Keratinocyte (primary cell): ENCODE measurements around the gene CPNE4. TPM values are rescaled to one million over a fixed set of nuclear protein-coding genes. Genes with fewer than 3 reads are reported as not detected.

Experiments used
- DNase-seq: peaks from one replicate; pipeline ENCODE4 v3.0.0-alpha.2; 2011; ENCODE audit warnings: low read depth, missing footprints, low spot score
- FAIRE-seq: peaks from 2 replicates; lab custom pipeline; 2011; peaks lifted over from hg19 to GRCh38; lab: Jason Lieb, UNC
- H2AFZ ChIP-seq: 2 replicates; pipeline ENCODE4 v1.6.0; 2012; ENCODE audit warnings: low read length, control low read depth, inconsistent platforms; ENCODE audit not compliant: control insufficient read depth
- H3K27ac ChIP-seq: 2 replicates; pipeline ENCODE4 v1.5.1; 2011; ENCODE audit warnings: low read length; ENCODE audit not compliant: control insufficient read depth, insufficient read depth
- H3K27me3 ChIP-seq: 3 replicates; pipeline ENCODE4 v1.6.0; 2011; ENCODE audit warnings: low read length; ENCODE audit not compliant: control insufficient read depth, insufficient read depth; ENCODE audit errors: extremely low read depth
- H3K36me3 ChIP-seq, 2 experiments: 2 replicates in 1 of 2; 3 replicates in 1 of 2; pipeline ENCODE4 v1.5.1; 2011; ENCODE audit warnings: low read length in 2 of 2, mild to moderate bottlenecking in 1 of 2; ENCODE audit not compliant: control insufficient read depth in 2 of 2, insufficient read depth in 2 of 2; ENCODE audit errors: extremely low read depth in 1 of 2
- H3K4me1 ChIP-seq: 3 replicates; pipeline ENCODE4 v1.5.1; 2011; ENCODE audit warnings: low read length; ENCODE audit not compliant: control insufficient read depth, insufficient read depth; ENCODE audit errors: extremely low read depth
- H3K4me2 ChIP-seq: 3 replicates; pipeline ENCODE4 v1.6.0; 2011; ENCODE audit warnings: low read depth, low read length; ENCODE audit not compliant: control insufficient read depth, insufficient read depth; ENCODE audit errors: extremely low read depth
- H3K4me3 ChIP-seq, 3 experiments: fragments of 200-600 bp in 1 of 3; sonication (generic) in 1 of 3; 2 replicates in 2 of 3; 3 replicates in 1 of 3; pipeline ENCODE4 v1.5.1; 2011 to 2016; ENCODE audit warnings: low read length in 3 of 3, mild to moderate bottlenecking in 3 of 3, control low read depth in 2 of 3, inconsistent platforms in 1 of 3, low read depth in 1 of 3, mixed read lengths in 1 of 3, mixed run types in 1 of 3, moderate library complexity in 1 of 3; ENCODE audit not compliant: control insufficient read depth in 2 of 3, insufficient read depth in 2 of 3; ENCODE audit errors: extremely low read depth in 1 of 3
- H3K79me2 ChIP-seq: 2 replicates; pipeline ENCODE4 v1.6.0; 2012; ENCODE audit warnings: low read length; ENCODE audit not compliant: control insufficient read depth, insufficient read depth
- H3K9ac ChIP-seq: 3 replicates; pipeline ENCODE4 v1.6.0; 2011; ENCODE audit warnings: low read length; ENCODE audit not compliant: control insufficient read depth, insufficient read depth; ENCODE audit errors: extremely low read depth
- H3K9me1 ChIP-seq: 3 replicates; pipeline ENCODE4 v1.6.0; 2011; ENCODE audit warnings: low read length; ENCODE audit not compliant: control insufficient read depth, insufficient read depth; ENCODE audit errors: extremely low read depth
- H3K9me3 ChIP-seq: 2 replicates; pipeline ENCODE4 v1.5.1; 2012; ENCODE audit warnings: low read depth, low read length; ENCODE audit not compliant: control insufficient read depth
- H4K20me1 ChIP-seq: 3 replicates; pipeline ENCODE4 v1.6.0; 2011; ENCODE audit warnings: low read length; ENCODE audit not compliant: control insufficient read depth, insufficient read depth; ENCODE audit errors: extremely low read depth
- EZH2 ChIP-seq: IDR thresholded peaks from one replicate; pipeline ENCODE4 v1.6.1; 2012; ENCODE audit warnings: inconsistent platforms, mild to moderate bottlenecking, low read length, moderate library complexity
- dilution Hi-C: fragments of 300-500 bp; cut with MboI; formaldehyde crosslinking; loops from one replicate; pipeline ENCODE4 v1.7.0; 2020; ENCODE audit warnings: low sequenced_read_pairs; ENCODE audit not compliant: extremely low pct_ligation_motif_present
- polyA plus RNA-seq, 5 experiments: library from polyadenylated mRNA; depleted of rRNA in 3 of 5; stranded (reverse) in 3 of 5; stranded (forward) in 1 of 5; unstranded in 1 of 5; fragments of >200 nt; gene quantifications; 1 replicate in 1 of 5; 2 replicates in 3 of 5; 3 replicates in 1 of 5; pipeline versions ENCODE4 v1.2.1 to v1.2.3, GENCODE V29; 2011 to 2012; ENCODE audit warnings: missing spikeins in 2 of 5, low read depth in 1 of 5, low replicate concordance in 1 of 5
- TF ChIP-seq, protein P1 (sequence below), 3 experiments: IDR thresholded peaks in 1 of 3; conservative IDR thresholded peaks in 1 of 3; optimal IDR thresholded peaks in 1 of 3; 2 replicates in 2 of 3; 3 replicates in 1 of 3; pipeline versions ENCODE3 to v1.5.1; 2011; ENCODE audit warnings: low read length in 3 of 3, mild to moderate bottlenecking in 3 of 3, moderate library complexity in 2 of 3, control low read depth in 1 of 3, inconsistent platforms in 1 of 3; ENCODE audit not compliant: insufficient read depth in 2 of 3; ENCODE audit errors: extremely low read depth in 1 of 3

The CPNE4 gene
- polyA plus RNA-seq, 1 donor (not counting 4 experiments of a cell fraction or from before 2014, with no cell fraction given), result 0.08 TPM

DNA sequence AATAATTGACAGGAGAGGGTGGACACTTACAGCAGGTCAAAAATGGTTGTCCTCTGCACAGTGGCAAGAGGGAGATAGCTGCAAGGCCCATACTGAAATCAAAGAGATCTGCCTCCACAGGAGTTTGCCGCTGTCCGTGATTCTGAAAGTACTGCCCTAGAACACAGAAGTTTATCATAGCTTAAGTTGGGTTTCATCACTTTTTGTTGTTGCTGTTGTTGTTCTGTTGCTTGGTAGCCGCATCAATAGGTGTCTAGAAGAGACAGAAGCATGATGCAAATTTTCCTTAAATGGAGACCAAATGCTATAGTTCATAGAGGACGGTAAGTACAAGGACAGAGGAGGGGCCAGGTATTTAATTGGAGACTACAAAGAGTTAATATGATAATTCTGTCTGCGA is 412.1 kb downstream of the CPNE4 start:
- no peaks in the 10 kb centered on the region for H4K20me1 ChIP-seq
- H3K27me3 ChIP-seq, result no peaks in the 10 kb centered on the region
- H3K9me3 ChIP-seq, result no peaks in the 10 kb centered on the region
- H3K36me3 ChIP-seq, result no peaks in the 10 kb centered on the region
- no peaks in the 10 kb centered on the region for H3K9me1 ChIP-seq
- no peak overlapping the region for H3K27ac ChIP-seq
- no peak overlapping the region for H3K9ac ChIP-seq
- no peak overlapping the region for H3K4me2 ChIP-seq
- H3K4me3 ChIP-seq, result no peak overlapping the region
- H3K79me2 ChIP-seq, result no peaks in the 10 kb centered on the region
- no peak overlapping the region for H2AFZ ChIP-seq
- no peak for TF ChIP-seq EZH2
- TF ChIP-seq, protein P1, sequence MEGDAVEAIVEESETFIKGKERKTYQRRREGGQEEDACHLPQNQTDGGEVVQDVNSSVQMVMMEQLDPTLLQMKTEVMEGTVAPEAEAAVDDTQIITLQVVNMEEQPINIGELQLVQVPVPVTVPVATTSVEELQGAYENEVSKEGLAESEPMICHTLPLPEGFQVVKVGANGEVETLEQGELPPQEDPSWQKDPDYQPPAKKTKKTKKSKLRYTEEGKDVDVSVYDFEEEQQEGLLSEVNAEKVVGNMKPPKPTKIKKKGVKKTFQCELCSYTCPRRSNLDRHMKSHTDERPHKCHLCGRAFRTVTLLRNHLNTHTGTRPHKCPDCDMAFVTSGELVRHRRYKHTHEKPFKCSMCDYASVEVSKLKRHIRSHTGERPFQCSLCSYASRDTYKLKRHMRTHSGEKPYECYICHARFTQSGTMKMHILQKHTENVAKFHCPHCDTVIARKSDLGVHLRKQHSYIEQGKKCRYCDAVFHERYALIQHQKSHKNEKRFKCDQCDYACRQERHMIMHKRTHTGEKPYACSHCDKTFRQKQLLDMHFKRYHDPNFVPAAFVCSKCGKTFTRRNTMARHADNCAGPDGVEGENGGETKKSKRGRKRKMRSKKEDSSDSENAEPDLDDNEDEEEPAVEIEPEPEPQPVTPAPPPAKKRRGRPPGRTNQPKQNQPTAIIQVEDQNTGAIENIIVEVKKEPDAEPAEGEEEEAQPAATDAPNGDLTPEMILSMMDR (optimal IDR thresholded peaks at IDR 0.05 in 1 of 3, IDR thresholded peaks at IDR 0.05 in 1 of 3, conservative IDR thresholded peaks at IDR 0.05 in 1 of 3; ENCODE audit: extremely low read depth in 1 of 3, insufficient read depth in 2 of 3, low read length in 3 of 3), result no peak
- dilution Hi-C loops, result no loop called here
- DNase-seq (no peak), FAIRE-seq (no peak)
- no peaks in the 10 kb centered on the region for H3K4me1 ChIP-seq

DNA sequence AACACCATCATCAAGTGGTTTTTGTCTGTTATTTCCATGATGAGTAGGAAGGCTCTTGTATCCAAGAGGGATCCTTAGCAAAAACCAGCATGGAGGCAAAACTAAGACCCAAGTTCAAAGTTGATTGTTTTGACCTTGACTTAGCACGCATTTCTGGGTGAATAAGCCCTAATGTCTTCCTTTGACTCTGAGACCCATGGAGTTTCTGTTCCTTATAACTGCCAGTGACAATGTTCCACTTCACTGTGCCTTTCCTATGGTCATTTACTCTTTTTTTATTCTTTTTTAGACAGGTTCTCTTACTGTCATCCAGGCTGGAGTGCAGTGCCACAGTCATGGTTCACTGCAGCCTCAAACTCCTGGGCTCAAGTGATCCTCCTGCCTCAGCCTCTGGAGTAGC is 413.8 kb downstream of the CPNE4 start:
- Histone ChIP-seq H3K4me2 (no peak overlapping the region), H3K9me3 (no peaks in the 10 kb centered on the region), H3K79me2 (no peaks in the 10 kb centered on the region), H3K36me3 (no peaks in the 10 kb centered on the region), H4K20me1 (no peaks in the 10 kb centered on the region), H3K27ac (no peak overlapping the region), H3K27me3 (no peaks in the 10 kb centered on the region), H3K9ac (no peak overlapping the region), H2AFZ (no peak overlapping the region), H3K4me1 (no peaks in the 10 kb centered on the region), H3K9me1 (no peaks in the 10 kb centered on the region), H3K4me3 (no peak overlapping the region)
- DNase-seq, result no peak
- dilution Hi-C loops, result no loop called here
- TF ChIP-seq EZH2, result no peak
- TF ChIP-seq, protein P1 (optimal IDR thresholded peaks at IDR 0.05 in 1 of 3, IDR thresholded peaks at IDR 0.05 in 1 of 3, conservative IDR thresholded peaks at IDR 0.05 in 1 of 3; ENCODE audit: extremely low read depth in 1 of 3, insufficient read depth in 2 of 3, low read length in 3 of 3), result no peak
- FAIRE-seq, result no peak
